ENCODE results near the gene NWD2. TPM values are rescaled to one million over a fixed set of nuclear protein-coding genes. Genes with fewer than 3 reads are reported as not detected.
"Not testable (repeated sequence)": the region's sequence is repeated elsewhere in the genome, so short reads cannot be mapped to it uniquely, and the experiment has no call there.

Gene NWD2
- total RNA-seq, 4 donors from 2014 or later = 0.12 to 0.67 (median 0.15) TPM; not detected in 1

GRCh38 chr4:37400241-37400881, 155.8 kb downstream of the NWD2 start:
- H3K27me3 ChIP-seq = no peaks in the 10 kb centered on the region
- TF ChIP-seq CTCF (IDR thresholded peaks at IDR 0.05) (no peak), POLR2A (IDR thresholded peaks at IDR 0.05) (no peak), POLR2AphosphoS5 (IDR thresholded peaks at IDR 0.05) (no peak), EP300 (IDR thresholded peaks at IDR 0.05) (no peak)
- 26 to 60% methylated on average over 2 of the region's 2 CpGs for WGBS, 2 donors (ENCODE audit: low coverage in 1 of 2)
- no peaks in the 10 kb centered on the region for H3K4me1 ChIP-seq
- H3K4me3 ChIP-seq = no peak overlapping the region
- H3K9me3 ChIP-seq = no peaks in the 10 kb centered on the region
- no peak overlapping the region for H3K27ac ChIP-seq
- no peak for ATAC-seq
- H3K36me3 ChIP-seq = no peaks in the 10 kb centered on the region

- H3K9me3 ChIP-seq, H3K36me3 ChIP-seq, H3K4me1 ChIP-seq, H3K4me3 ChIP-seq, H3K27ac ChIP-seq, ATAC-seq: not testable (repeated sequence)
- peaks cover 15% of the 10 kb centered on the region for H3K27me3 ChIP-seq
- 20% methylated on average over 4 of the region's 9 CpGs; no CpG with 5 or more reads in 1 of the 2 donors for WGBS, 2 donors (ENCODE audit: low coverage in 1 of 2)
These were observed 163.6 kb downstream of the NWD2 start for GRCh38 chr4:37407938-37408826.

- not testable (repeated sequence) for H3K4me3 ChIP-seq, H3K4me1 ChIP-seq, ATAC-seq, H3K27me3 ChIP-seq, H3K27ac ChIP-seq, H3K9me3 ChIP-seq, H3K36me3 ChIP-seq
- 96 to 100% methylated on average over 2 of the region's 2 CpGs for WGBS, 2 donors (ENCODE audit: low coverage in 1 of 2)
These were observed 169.1 kb downstream of the NWD2 start for GRCh38 chr4:37413612-37414011.

DNA sequence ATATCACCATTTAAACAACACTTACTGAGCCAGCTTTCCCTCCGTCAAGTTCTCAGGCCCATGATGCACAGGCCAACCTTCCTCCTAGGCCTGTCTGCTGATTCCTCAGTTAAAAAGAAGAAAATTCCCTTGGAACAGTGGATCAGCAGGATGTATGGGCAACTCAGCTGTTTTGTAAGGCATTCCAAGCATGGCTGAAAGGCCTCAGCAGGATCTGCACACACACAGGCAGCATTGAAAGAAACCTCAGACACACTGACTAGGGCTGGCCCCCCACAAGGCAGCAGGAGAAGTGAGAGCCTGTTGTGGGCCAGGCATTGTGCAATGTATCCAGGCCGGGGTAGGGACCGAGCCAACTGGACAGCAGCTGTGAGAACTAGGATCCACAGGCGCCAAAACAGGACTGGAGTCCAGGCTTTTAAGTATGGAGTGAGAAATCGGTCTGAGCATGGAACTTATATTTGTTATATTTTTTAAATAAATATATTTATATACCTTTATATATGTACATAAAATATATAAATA, 171.4 kb downstream of the NWD2 start:
- WGBS, 2 donors (ENCODE audit: low coverage in 1 of 2) = 91 to 94% methylated on average over 4 of the region's 5 CpGs
- no peak for ATAC-seq
- no peak for TF ChIP-seq EP300 (IDR thresholded peaks at IDR 0.05)
- no peak for TF ChIP-seq POLR2AphosphoS5 (IDR thresholded peaks at IDR 0.05)
- TF ChIP-seq CTCF (IDR thresholded peaks at IDR 0.05) = no peak
- TF ChIP-seq POLR2A (IDR thresholded peaks at IDR 0.05) = no peak
- H3K36me3 ChIP-seq = no peaks in the 10 kb centered on the region
- no peak overlapping the region for H3K4me3 ChIP-seq
- no peaks in the 10 kb centered on the region for H3K27me3 ChIP-seq
- H3K9me3 ChIP-seq = peaks cover 0 to 10% (median 0%) of the 10 kb centered on the region in 3 donors
- no peaks in the 10 kb centered on the region for H3K4me1 ChIP-seq
- no peak overlapping the region for H3K27ac ChIP-seq

GRCh38 chr4:37421614-37422013, 177.1 kb downstream of the NWD2 start:
- H3K36me3 ChIP-seq = no peaks in the 10 kb centered on the region
- H3K4me3 ChIP-seq = no peak overlapping the region
- H3K27ac ChIP-seq = no peak overlapping the region
- ATAC-seq = no peak
- TF ChIP-seq CTCF (IDR thresholded peaks at IDR 0.05) (no peak), POLR2A (IDR thresholded peaks at IDR 0.05) (no peak), POLR2AphosphoS5 (IDR thresholded peaks at IDR 0.05) (no peak), EP300 (IDR thresholded peaks at IDR 0.05) (no peak)
- peaks cover 7% of the 10 kb centered on the region for H3K27me3 ChIP-seq
- H3K9me3 ChIP-seq = peaks cover 0 to 10% (median 0%) of the 10 kb centered on the region in 3 donors
- H3K4me1 ChIP-seq = no peaks in the 10 kb centered on the region
- WGBS, 2 donors (ENCODE audit: low coverage in 1 of 2) = 87 to 89% methylated on average over 4 of the region's 4 CpGs

All from gastroesophageal sphincter (tissue), 4 donors.